GM18526 (cell line): ENCODE measurements around the gene TGFB2.

Experiments
- POLR2A ChIP-seq: IDR thresholded peaks from 3 replicates; pipeline ENCODE4 v1.6.1; 2011; ENCODE audit not compliant: insufficient read length; ENCODE audit errors: extremely low read depth

The TGFB2 gene

GRCh38 chr1:218365226-218365999, 20.3 kb downstream of the TGFB2 start:
- no peak for TF ChIP-seq POLR2A

- no peak for TF ChIP-seq POLR2A
These were observed 21.4 kb downstream of the TGFB2 start for GRCh38 chr1:218366322-218367052.

GRCh38 chr1:218367118-218367517, 22.0 kb downstream of the TGFB2 start:
- no peak for TF ChIP-seq POLR2A

- no peak for TF ChIP-seq POLR2A
These were observed 23.6 kb downstream of the TGFB2 start for GRCh38 chr1:218368686-218369085.

GRCh38 chr1:218369688-218370511, 24.8 kb downstream of the TGFB2 start:
- no peak for TF ChIP-seq POLR2A

- no peak for TF ChIP-seq POLR2A
These were observed 27.0 kb downstream of the TGFB2 start for GRCh38 chr1:218371927-218372672.

GRCh38 chr1:218374401-218375353, 29.5 kb downstream of the TGFB2 start:
- TF ChIP-seq POLR2A = no peak

- no peak for TF ChIP-seq POLR2A
These were observed 31.6 kb downstream of the TGFB2 start for GRCh38 chr1:218376722-218377121.

GRCh38 chr1:218377143-218377660, 32.1 kb downstream of the TGFB2 start:
- no peak for TF ChIP-seq POLR2A

GRCh38 chr1:218380125-218380977, 35.2 kb downstream of the TGFB2 start:
- TF ChIP-seq POLR2A = no peak

- TF ChIP-seq POLR2A = no peak
These were observed 37.1 kb downstream of the TGFB2 start for GRCh38 chr1:218382261-218382660.

- TF ChIP-seq POLR2A = no peak
These were observed 37.9 kb downstream of the TGFB2 start for GRCh38 chr1:218383051-218383450.

GRCh38 chr1:218383681-218384080, 38.5 kb downstream of the TGFB2 start:
- no peak for TF ChIP-seq POLR2A
